HepG2 (cell line): ENCODE measurements around the gene C15orf62.

Source experiments
- CTCF ChIP-seq: sonication (generic); formaldehyde crosslinking; IDR thresholded peaks from 2 replicates; pipeline ENCODE4 v1.5.0; 2020; ENCODE audit warnings: mild to moderate bottlenecking, missing genetic modification reagents, moderate library complexity
- E2F5 ChIP-seq: sonication (generic); formaldehyde crosslinking; conservative IDR thresholded peaks from 2 replicates; pipeline ENCODE4 v1.4.0; 2020; ENCODE audit warnings: missing genetic modification reagents
- HNRNPK ChIP-seq: fragments of 200-400 bp; formaldehyde crosslinking; IDR thresholded peaks from 2 replicates; pipeline ENCODE4 v1.6.1; 2018; ENCODE audit warnings: low read length, low read depth, moderate library complexity, mild to moderate bottlenecking; ENCODE audit not compliant: poor library complexity, severe bottlenecking
- PAWR ChIP-seq: sonication (generic); formaldehyde crosslinking; IDR thresholded peaks from 2 replicates; pipeline ENCODE4 v1.4.0; 2020; ENCODE audit warnings: missing genetic modification reagents, mild to moderate bottlenecking, borderline replicate concordance
- POLR2A ChIP-seq, 2 experiments: IDR thresholded peaks; 2 replicates each; pipeline ENCODE4 v1.6.1; 2011; ENCODE audit warnings: low read depth in 2 of 2, low read length in 2 of 2, mild to moderate bottlenecking in 1 of 2, moderate library complexity in 1 of 2; ENCODE audit not compliant: insufficient read depth in 1 of 2
- ZNF629 ChIP-seq: sonication (generic); formaldehyde crosslinking; conservative IDR thresholded peaks from 2 replicates; pipeline ENCODE4 v1.5.0; 2020; ENCODE audit warnings: missing genetic modification reagents

GRCh38 chr15:40751745-40752144, 18.0 kb upstream of the C15orf62 start:
- TF ChIP-seq E2F5 (CRISPR knock-in tag) (no peak), POLR2A (IDR thresholded peaks at IDR 0.05; ENCODE audit: insufficient read depth in 1 of 2, low read depth in 2 of 2, low read length in 2 of 2) (no peak), HNRNPK (no peak), PAWR (CRISPR knock-in tag) (no peak), ZNF629 (CRISPR knock-in tag) (no peak), CTCF (CRISPR knock-in tag) (no peak)
